Smooth muscle cell (in vitro differentiated cells): ENCODE measurements around the gene LRRC8E. TPM values are rescaled to one million over a fixed set of nuclear protein-coding genes. Genes with fewer than 3 reads are reported as not detected.
"Not testable (repeated sequence)": the region's sequence is repeated elsewhere in the genome, so short reads cannot be mapped to it uniquely, and the experiment has no call there.

Experiments used
- DNase-seq: peaks from one replicate; lab custom pipeline; 2025; ENCODE audit not compliant: unreplicated experiment; lab: John Stamatoyannopoulos, UW
- H2AFZ ChIP-seq: fragments of 200-600 bp; sonication (generic); 2 replicates; pipeline ENCODE4 v1.6.0; 2016; ENCODE audit warnings: antibody characterized with exemption, low read depth, mild to moderate bottlenecking
- H3F3A ChIP-seq: fragments of 200-600 bp; sonication (generic); 2 replicates; pipeline ENCODE4 v1.6.0; 2017; ENCODE audit warnings: antibody characterized with exemption, low read depth
- H3K27ac ChIP-seq: fragments of 200-600 bp; sonication (generic); 2 replicates; pipeline ENCODE4 v1.5.1; 2016; ENCODE audit warnings: low read depth, mild to moderate bottlenecking
- H3K27me3 ChIP-seq: fragments of 200-600 bp; sonication (generic); 2 replicates; pipeline ENCODE4 v1.6.1; 2016; ENCODE audit warnings: low read depth, mild to moderate bottlenecking
- H3K36me3 ChIP-seq: fragments of 200-600 bp; sonication (generic); 2 replicates; pipeline ENCODE4 v1.5.1; 2016; ENCODE audit warnings: low read depth
- H3K4me1 ChIP-seq: fragments of 200-600 bp; sonication (generic); 2 replicates; pipeline ENCODE4 v1.5.1; 2016; ENCODE audit warnings: low read depth
- H3K4me2 ChIP-seq: fragments of 200-600 bp; sonication (generic); 2 replicates; pipeline ENCODE4 v1.6.0; 2016; ENCODE audit warnings: mild to moderate bottlenecking
- H3K4me3 ChIP-seq: fragments of 200-600 bp; sonication (generic); 2 replicates; pipeline ENCODE4 v1.5.1; 2016; ENCODE audit warnings: mild to moderate bottlenecking
- H3K79me2 ChIP-seq: fragments of 200-600 bp; sonication (generic); 2 replicates; pipeline ENCODE4 v1.6.0; 2016; ENCODE audit warnings: low read depth, mild to moderate bottlenecking
- H3K9ac ChIP-seq: fragments of 200-600 bp; sonication (generic); 2 replicates; pipeline ENCODE4 v1.6.0; 2016; ENCODE audit warnings: low read depth
- H3K9me3 ChIP-seq: fragments of 200-600 bp; sonication (generic); replicated peaks from 2 replicates; pipeline ENCODE4 v1.5.1; 2016; ENCODE audit warnings: low read depth
- H4K20me1 ChIP-seq: fragments of 200-600 bp; sonication (generic); 2 replicates; pipeline ENCODE4 v1.6.0; 2016; ENCODE audit warnings: low read depth
- CTCF ChIP-seq: fragments of 200-600 bp; sonication (generic); IDR thresholded peaks from 2 replicates; pipeline ENCODE4 v1.5.1; 2017; ENCODE audit warnings: borderline replicate concordance, mild to moderate bottlenecking, antibody characterized with exemption; ENCODE audit not compliant: insufficient read depth, poor library complexity, severe bottlenecking
- WGBS: methylation state at CpG from one replicate; pipeline ENCODE4 v1.1.7; 2016; ENCODE audit warnings: low lambda C conversion rate; 5-methylcytosine and 5-hydroxymethylcytosine counted together
- polyA plus RNA-seq: library from polyadenylated mRNA; unstranded; fragments of >200 nt; fragmentation: Nextera tagmentation; extraction: Ambion mirVana; gene quantifications from 2 replicates; pipeline ENCODE4 v1.2.1, GENCODE V29; 2016
- total RNA-seq: library from RNA; depleted of rRNA; stranded (reverse); fragments of >200 nt; gene quantifications from 2 replicates; pipeline ENCODE4 v1.2.3, GENCODE V29; 2014

Gene LRRC8E
- total and polyA plus RNA-seq, 2 experiments from 2014 or later = 7.4 to 7.8 TPM

- no peak for TF ChIP-seq CTCF
Observed at GRCh38 chr19:7858109-7858770, 30.1 kb upstream of the LRRC8E start.

GRCh38 chr19:7859087-7859486 is 29.2 kb upstream of the LRRC8E start:
- not testable (repeated sequence) for H3K9ac ChIP-seq, DNase-seq, H3F3A ChIP-seq, H3K4me2 ChIP-seq, H3K27ac ChIP-seq, H3K36me3 ChIP-seq, H4K20me1 ChIP-seq, H3K79me2 ChIP-seq, H2AFZ ChIP-seq, H3K9me3 ChIP-seq, H3K4me3 ChIP-seq
- 94% methylated on average over 7 of the region's 8 CpGs for WGBS
- peaks cover 35% of the 10 kb centered on the region for H3K27me3 ChIP-seq
- H3K4me1 ChIP-seq = peaks cover 17% of the 10 kb centered on the region

More at GRCh38 chr19:7858109-7858770, 30.1 kb upstream of the LRRC8E start:
- no peak overlapping the region for H2AFZ ChIP-seq
- no peak for DNase-seq
- peaks cover 17% of the 10 kb centered on the region for H3K4me1 ChIP-seq
- H3K4me2 ChIP-seq = no peak overlapping the region
- H3K4me3 ChIP-seq = no peak overlapping the region
- no peaks in the 10 kb centered on the region for H4K20me1 ChIP-seq
- WGBS = 18% methylated on average over 12 of the region's 29 CpGs
- no peak overlapping the region for H3K9ac ChIP-seq
- no peaks in the 10 kb centered on the region for H3K79me2 ChIP-seq
- no peaks in the 10 kb centered on the region for H3K9me3 ChIP-seq
- no peaks in the 10 kb centered on the region for H3K36me3 ChIP-seq
- H3K27ac ChIP-seq = no peak overlapping the region
- no peaks in the 10 kb centered on the region for H3F3A ChIP-seq
- peaks cover 26% of the 10 kb centered on the region for H3K27me3 ChIP-seq

- H4K20me1 ChIP-seq = no peaks in the 10 kb centered on the region
- H3K4me3 ChIP-seq = no peak overlapping the region
- peaks cover 17% of the 10 kb centered on the region for H3K4me1 ChIP-seq
- no peak for TF ChIP-seq CTCF
- no peaks in the 10 kb centered on the region for H3F3A ChIP-seq
- no peak overlapping the region for H3K4me2 ChIP-seq
- no peak for DNase-seq
- H3K79me2 ChIP-seq = no peaks in the 10 kb centered on the region
- H3K9me3 ChIP-seq = no peaks in the 10 kb centered on the region
- WGBS = 89% methylated on average over 18 of the region's 22 CpGs
- no peak overlapping the region for H2AFZ ChIP-seq
- H3K27ac ChIP-seq = no peak overlapping the region
- no peak overlapping the region for H3K9ac ChIP-seq
- peaks cover 45% of the 10 kb centered on the region for H3K27me3 ChIP-seq
- H3K36me3 ChIP-seq = no peaks in the 10 kb centered on the region
Observed at GRCh38 chr19:7859831-7860713, 28.2 kb upstream of the LRRC8E start.

GRCh38 chr19:7860714-7861618 is 27.3 kb upstream of the LRRC8E start:
- H3K27ac ChIP-seq = no peak overlapping the region
- H3K4me3 ChIP-seq = no peak overlapping the region
- H3K27me3 ChIP-seq = peaks cover 51% of the 10 kb centered on the region
- H3K9me3 ChIP-seq = no peaks in the 10 kb centered on the region
- H2AFZ ChIP-seq = no peak overlapping the region
- no peak for TF ChIP-seq CTCF
- H3K79me2 ChIP-seq = no peaks in the 10 kb centered on the region
- no peak overlapping the region for H3K9ac ChIP-seq
- H3K4me2 ChIP-seq = no peak overlapping the region
- peaks cover 17% of the 10 kb centered on the region for H3K4me1 ChIP-seq
- 82% methylated on average over 14 of the region's 14 CpGs for WGBS
- DNase-seq = no peak
- no peaks in the 10 kb centered on the region for H4K20me1 ChIP-seq
- no peaks in the 10 kb centered on the region for H3F3A ChIP-seq
- H3K36me3 ChIP-seq = no peaks in the 10 kb centered on the region
